ENCODE measurements around the gene PTPRN2. TPM values are rescaled to one million over a fixed set of nuclear protein-coding genes. Genes with fewer than 3 reads are reported as not detected.

The PTPRN2 gene
- total RNA-seq, 1 experiment from 2014 or later, result not detected

GRCh38 chr7:158329686-158330085 lies 257.9 kb downstream of the PTPRN2 start:
- no peak for TF ChIP-seq CTCF (conservative IDR thresholded peaks at IDR 0.05)
- TF ChIP-seq EZH2 (IDR thresholded peaks at IDR 0.05; ENCODE audit: low read depth), result no peak
- DNase-seq, result no peak
- H3K36me3 ChIP-seq (ENCODE audit: low read depth), result no peaks in the 10 kb centered on the region
- peaks cover 17% of the 10 kb centered on the region; the same call in 1 of the 2 replicates for H3K9me3 ChIP-seq (ENCODE audit: insufficient read depth, low read depth)
- H3K27ac ChIP-seq, result no peak overlapping the region
- 0 out of 2 replicates have a peak, but pooled peaks cover 9% of the 10 kb centered on the region for H3K27me3 ChIP-seq (ENCODE audit: insufficient read depth, low read depth)
- H2AFZ ChIP-seq, result no peak overlapping the region
- no peaks in the 10 kb centered on the region for H3K4me1 ChIP-seq (replicated peaks; ENCODE audit: insufficient read depth)
- H3K79me2 ChIP-seq (ENCODE audit: low read depth), result no peaks in the 10 kb centered on the region
- peaks cover 21% of the 10 kb centered on the region for H3F3A ChIP-seq (ENCODE audit: insufficient read depth, low read depth)
- H3K9me2 ChIP-seq (ENCODE audit: insufficient read depth), result no peaks in the 10 kb centered on the region
- BruUV-seq (replicated peaks), result no TSS peak
- ChIA-PET CTCF (no interaction called here), POLR2A (ENCODE audit: unreplicated experiment) (no interaction called here)
- no peaks in the 10 kb centered on the region for H4K20me1 ChIP-seq (ENCODE audit: insufficient read depth)
- no peak overlapping the region for H3K4me3 ChIP-seq
- intact Hi-C loops (cut with micrococcal nuclease; ENCODE audit: unreplicated experiment), result no loop called here
- no peak overlapping the region for H3K4me2 ChIP-seq

GRCh38 chr7:158329014-158329610 lies 258.5 kb downstream of the PTPRN2 start:
- H3K9me2 ChIP-seq (ENCODE audit: insufficient read depth), result no peaks in the 10 kb centered on the region
- H2AFZ ChIP-seq, result no peak overlapping the region
- CTCF ChIA-PET, result no interaction called here
- H3F3A ChIP-seq (ENCODE audit: insufficient read depth, low read depth), result peaks cover 21% of the 10 kb centered on the region
- no peaks in the 10 kb centered on the region for H3K79me2 ChIP-seq (ENCODE audit: low read depth)
- peaks cover 11% of the 10 kb centered on the region; the same call in 1 of the 2 replicates for H3K27me3 ChIP-seq (ENCODE audit: insufficient read depth, low read depth)
- H3K4me2 ChIP-seq, result no peak overlapping the region
- H3K36me3 ChIP-seq (ENCODE audit: low read depth), result no peaks in the 10 kb centered on the region
- no peak overlapping the region for H3K27ac ChIP-seq
- BruUV-seq (replicated peaks), result no TSS peak
- no peaks in the 10 kb centered on the region for H4K20me1 ChIP-seq (ENCODE audit: insufficient read depth)
- POLR2A ChIA-PET (ENCODE audit: unreplicated experiment), result no interaction called here
- peaks cover 17% of the 10 kb centered on the region; the same call in 1 of the 2 replicates for H3K9me3 ChIP-seq (ENCODE audit: insufficient read depth, low read depth)
- intact Hi-C loops (cut with micrococcal nuclease; ENCODE audit: unreplicated experiment), result no loop called here
- no peaks in the 10 kb centered on the region for H3K4me1 ChIP-seq (replicated peaks; ENCODE audit: insufficient read depth)
- H3K4me3 ChIP-seq, result no peak overlapping the region
- TF ChIP-seq EZH2 (IDR thresholded peaks at IDR 0.05; ENCODE audit: low read depth), result no peak
- TF ChIP-seq CTCF (conservative IDR thresholded peaks at IDR 0.05), result no peak
- DNase-seq, result no peak

GRCh38 chr7:158328376-158329013 lies 259.1 kb downstream of the PTPRN2 start:
- no TSS peak for BruUV-seq (replicated peaks)
- Histone ChIP-seq H3K79me2 (ENCODE audit: low read depth) (no peaks in the 10 kb centered on the region), H3K9me2 (ENCODE audit: insufficient read depth) (no peaks in the 10 kb centered on the region), H3K9me3 (ENCODE audit: insufficient read depth, low read depth) (peaks cover 17% of the 10 kb centered on the region; the same call in 1 of the 2 replicates), H3K27ac (no peak overlapping the region), H3K4me1 (replicated peaks; ENCODE audit: insufficient read depth) (no peaks in the 10 kb centered on the region), H3K36me3 (ENCODE audit: low read depth) (no peaks in the 10 kb centered on the region), H4K20me1 (ENCODE audit: insufficient read depth) (no peaks in the 10 kb centered on the region), H2AFZ (no peak overlapping the region), H3K27me3 (ENCODE audit: insufficient read depth, low read depth) (peaks cover 17% of the 10 kb centered on the region), H3F3A (ENCODE audit: insufficient read depth, low read depth) (peaks cover 21% of the 10 kb centered on the region), H3K4me2 (no peak overlapping the region), H3K4me3 (no peak overlapping the region)
- POLR2A ChIA-PET (ENCODE audit: unreplicated experiment), result no interaction called here
- no peak for TF ChIP-seq EZH2 (IDR thresholded peaks at IDR 0.05; ENCODE audit: low read depth)
- TF ChIP-seq CTCF (conservative IDR thresholded peaks at IDR 0.05), result no peak
- CTCF ChIA-PET, result no interaction called here
- no peak for DNase-seq
- intact Hi-C loops (cut with micrococcal nuclease; ENCODE audit: unreplicated experiment), result no loop called here

Measured in PC-9 (cell line).